ENCODE measurements around the gene FAM98C. TPM values are rescaled to one million over a fixed set of nuclear protein-coding genes. Genes with fewer than 3 reads are reported as not detected.

Gene FAM98C
- total RNA-seq, 4 donors from 2014 or later, result 8.7 to 27.1 (median 15.9) TPM

- H3K27ac ChIP-seq, result peak overlapping the region in 3 of 4 donors; percentile 48 to 83 (median 77)
- TF ChIP-seq POLR2AphosphoS5 (IDR thresholded peaks at IDR 0.05) (no peak), CTCF (IDR thresholded peaks at IDR 0.05) (no peak), POLR2A (IDR thresholded peaks at IDR 0.05) (no peak), EP300 (IDR thresholded peaks at IDR 0.05) (no peak)
- no peak for ATAC-seq
- 0 to 6% methylated on average over 1 to 6 of the region's 28 CpGs for WGBS, 2 donors (ENCODE audit: low coverage in 1 of 2)
- H3K4me3 ChIP-seq, result peak overlapping the region in 1 of 2 donors; percentile 59
- H3K36me3 ChIP-seq, result peaks cover 0 to 24% of the 10 kb centered on the region in 2 donors
- H3K27me3 ChIP-seq, result peaks cover 51% of the 10 kb centered on the region
- peaks cover 0 to 39% (median 29%) of the 10 kb centered on the region in 3 donors for H3K4me1 ChIP-seq
- no peaks in the 10 kb centered on the region for H3K9me3 ChIP-seq
These were observed 13.6 kb upstream of the FAM98C start for GRCh38 chr19:38389101-38389925.

- H3K36me3 ChIP-seq, result peaks cover 0 to 15% of the 10 kb centered on the region in 2 donors
- H3K4me1 ChIP-seq, result peaks cover 0 to 39% (median 29%) of the 10 kb centered on the region in 3 donors
- 42 to 51% methylated on average over 4 to 6 of the region's 22 CpGs for WGBS, 2 donors (ENCODE audit: low coverage in 1 of 2)
- peak overlapping the region in 1 of 4 donors; percentile 83 for H3K27ac ChIP-seq
- ATAC-seq, result no peak
- TF ChIP-seq EP300 (IDR thresholded peaks at IDR 0.05) (no peak), POLR2A (IDR thresholded peaks at IDR 0.05) (no peak), CTCF (IDR thresholded peaks at IDR 0.05) (no peak), POLR2AphosphoS5 (IDR thresholded peaks at IDR 0.05) (no peak)
- H3K9me3 ChIP-seq, result no peaks in the 10 kb centered on the region
- H3K4me3 ChIP-seq, result no peak overlapping the region
- H3K27me3 ChIP-seq, result peaks cover 51% of the 10 kb centered on the region
These were observed 12.7 kb upstream of the FAM98C start for GRCh38 chr19:38389957-38390924.

- Histone ChIP-seq H3K27me3 (peaks cover 51% of the 10 kb centered on the region), H3K9me3 (no peaks in the 10 kb centered on the region), H3K4me1 (peaks cover 0 to 32% (median 23%) of the 10 kb centered on the region in 3 donors), H3K36me3 (no peaks in the 10 kb centered on the region), H3K4me3 (no peak overlapping the region), H3K27ac (no peak overlapping the region)
- ATAC-seq, result no peak
- 40% methylated on average over 2 of the region's 8 CpGs; no CpG with 5 or more reads in 1 of the 2 donors for WGBS, 2 donors (ENCODE audit: low coverage in 1 of 2)
- TF ChIP-seq POLR2A (IDR thresholded peaks at IDR 0.05) (no peak), EP300 (IDR thresholded peaks at IDR 0.05) (no peak), CTCF (IDR thresholded peaks at IDR 0.05) (no peak), POLR2AphosphoS5 (IDR thresholded peaks at IDR 0.05) (no peak)
These were observed 10.9 kb upstream of the FAM98C start for GRCh38 chr19:38391911-38392464.

- Histone ChIP-seq H3K27me3 (peaks cover 58% of the 10 kb centered on the region), H3K4me3 (no peak overlapping the region), H3K27ac (no peak overlapping the region), H3K36me3 (no peaks in the 10 kb centered on the region), H3K9me3 (no peaks in the 10 kb centered on the region), H3K4me1 (peaks cover 0 to 24% (median 17%) of the 10 kb centered on the region in 3 donors)
- ATAC-seq, result no peak
- no peak for TF ChIP-seq POLR2AphosphoS5 (IDR thresholded peaks at IDR 0.05)
- no peak for TF ChIP-seq EP300 (IDR thresholded peaks at IDR 0.05)
- TF ChIP-seq POLR2A (IDR thresholded peaks at IDR 0.05), result no peak
- no peak for TF ChIP-seq CTCF (IDR thresholded peaks at IDR 0.05)
- 67% methylated on average over 1 to 6 of the region's 6 CpGs for WGBS, 2 donors (ENCODE audit: low coverage in 1 of 2)
These were observed 10.1 kb upstream of the FAM98C start for GRCh38 chr19:38392707-38393308.

Data from gastroesophageal sphincter (tissue), 4 donors.